H9 (cell line): ENCODE measurements around the gene DOLPP1. TPM values are rescaled to one million over a fixed set of nuclear protein-coding genes. Genes with fewer than 3 reads are reported as not detected.
A peak's percentile ranks its signal among the peaks of the same experiment; 100 is the strongest.

Experiments used
- DNase-seq: peaks from one replicate; pipeline ENCODE4 v3.0.0-alpha.2; 2017
- H2AFZ ChIP-seq: one replicate; pipeline ENCODE4 v1.6.1; 2013; ENCODE audit warnings: mild to moderate bottlenecking, low read length, control low read depth, moderate library complexity
- H2AK5ac ChIP-seq: 2 replicates; pipeline ENCODE4 v1.6.1; 2013; ENCODE audit warnings: low read length, control low read depth, mixed read lengths; ENCODE audit not compliant: insufficient read length
- H2BK120ac ChIP-seq: one replicate; pipeline ENCODE4 v1.6.1; 2013; ENCODE audit warnings: low read depth, mild to moderate bottlenecking, low read length, control low read depth, inconsistent platforms; ENCODE audit not compliant: poor library complexity, severe bottlenecking
- H2BK12ac ChIP-seq: 2 replicates; pipeline ENCODE4 v1.6.1; 2013; ENCODE audit warnings: low read length, control low read depth, mixed read lengths, low read depth; ENCODE audit not compliant: insufficient read length
- H2BK15ac ChIP-seq: 2 replicates; pipeline ENCODE4 v1.6.1; 2013; ENCODE audit warnings: low read depth, low read length, control low read depth
- H2BK20ac ChIP-seq: one replicate; pipeline ENCODE4 v1.6.1; 2013; ENCODE audit warnings: low read depth, mild to moderate bottlenecking, low read length, control low read depth, inconsistent platforms; ENCODE audit not compliant: poor library complexity, severe bottlenecking
- H2BK5ac ChIP-seq: 2 replicates; pipeline ENCODE4 v1.6.1; 2013; ENCODE audit warnings: low read length, control low read depth, mixed read lengths; ENCODE audit not compliant: insufficient read length
- H3K14ac ChIP-seq: 2 replicates; pipeline ENCODE4 v1.6.1; 2013; ENCODE audit warnings: low read length, control low read depth; ENCODE audit not compliant: insufficient read depth
- H3K18ac ChIP-seq: 2 replicates; pipeline ENCODE4 v1.6.1; 2013; ENCODE audit warnings: low read depth, mild to moderate bottlenecking, mixed read lengths, low read length, control low read depth; ENCODE audit not compliant: insufficient read length
- H3K23ac ChIP-seq: 2 replicates; pipeline ENCODE4 v1.6.1; 2013; ENCODE audit warnings: low read length, control low read depth, mixed read lengths, low read depth; ENCODE audit not compliant: insufficient read length
- H3K23me2 ChIP-seq: 2 replicates; pipeline ENCODE4 v1.6.1; 2013; ENCODE audit warnings: low read depth, mild to moderate bottlenecking, mixed read lengths, low read length, control low read depth; ENCODE audit not compliant: insufficient read length, poor library complexity, severe bottlenecking
- H3K27ac ChIP-seq: 2 replicates; pipeline ENCODE4 v1.5.1; 2013; ENCODE audit warnings: low read length, control low read depth, mixed read lengths, low read depth; ENCODE audit not compliant: insufficient read length
- H3K27me3 ChIP-seq: 2 replicates; pipeline ENCODE4 v1.6.1; 2013; ENCODE audit warnings: low read length, control low read depth, inconsistent platforms; ENCODE audit not compliant: insufficient read depth
- H3K4ac ChIP-seq: 2 replicates; pipeline ENCODE4 v1.6.1; 2013; ENCODE audit warnings: low read depth, mild to moderate bottlenecking, control low read depth, inconsistent platforms, low read length, moderate library complexity
- H3K4me1 ChIP-seq: 2 replicates; pipeline ENCODE4 v1.6.1; 2013; ENCODE audit warnings: low read length, control low read depth, inconsistent platforms; ENCODE audit not compliant: insufficient read depth
- H3K4me2 ChIP-seq: 2 replicates; pipeline ENCODE4 v1.6.1; 2013; ENCODE audit warnings: low read length, control low read depth, mixed read lengths; ENCODE audit not compliant: insufficient read length, insufficient read depth
- H3K56ac ChIP-seq: 2 replicates; pipeline ENCODE4 v1.6.1; 2013; ENCODE audit warnings: low read depth, mild to moderate bottlenecking, mixed read lengths, low read length, control low read depth; ENCODE audit not compliant: insufficient read length
- H3K79me1 ChIP-seq: 2 replicates; pipeline ENCODE4 v1.6.1; 2013; ENCODE audit warnings: low read depth, mild to moderate bottlenecking, moderate library complexity, low read length, control low read depth, inconsistent platforms; ENCODE audit not compliant: insufficient read depth, poor library complexity, severe bottlenecking
- H3K79me2 ChIP-seq: 2 replicates; pipeline ENCODE4 v1.6.1; 2013; ENCODE audit warnings: low read length, control low read depth, inconsistent platforms; ENCODE audit not compliant: insufficient read depth
- H3K9ac ChIP-seq: 2 replicates; pipeline ENCODE4 v1.6.1; 2013; ENCODE audit warnings: low read length, control low read depth, mixed read lengths; ENCODE audit not compliant: insufficient read length; ENCODE audit errors: extremely low read depth
- H3K9me3 ChIP-seq: one replicate; pipeline ENCODE4 v1.6.1; 2013; ENCODE audit warnings: low read depth, low read length, inconsistent platforms; ENCODE audit not compliant: control insufficient read depth
- H3T11ph ChIP-seq: one replicate; pipeline ENCODE4 v1.6.1; 2013; ENCODE audit warnings: mild to moderate bottlenecking, low read length, control low read depth, inconsistent platforms
- H4K20me1 ChIP-seq: one replicate; pipeline ENCODE4 v1.6.1; 2013; ENCODE audit not compliant: control insufficient read depth, insufficient read length, insufficient read depth
- H4K5ac ChIP-seq: 2 replicates; pipeline ENCODE4 v1.6.1; 2013; ENCODE audit warnings: low read depth, mild to moderate bottlenecking, mixed read lengths, low read length, control low read depth; ENCODE audit not compliant: insufficient read length
- H4K8ac ChIP-seq: replicated peaks from 2 replicates; pipeline ENCODE4 v1.6.1; 2013; ENCODE audit warnings: low read length, control low read depth, mixed read lengths, low read depth; ENCODE audit not compliant: insufficient read length
- H4K91ac ChIP-seq: 2 replicates; pipeline ENCODE4 v1.6.1; 2013; ENCODE audit warnings: low read depth, mild to moderate bottlenecking, moderate library complexity, mixed read lengths, low read length, control low read depth; ENCODE audit not compliant: insufficient read length
- H3K27ac Mint-ChIP-seq, 3 experiments: 2 replicates in 2 of 3; 3 replicates in 1 of 3; pipeline ENCODE4 v1.8.0; 2020 to 2021; ENCODE audit warnings: mixed read lengths in 3 of 3, mild to moderate bottlenecking in 1 of 3, moderate library complexity in 1 of 3
- H3K27me3 Mint-ChIP-seq: 2 replicates; pipeline ENCODE4 v1.8.0; 2021; ENCODE audit warnings: low read depth, mild to moderate bottlenecking, moderate library complexity, mixed read lengths
- H3K36me3 Mint-ChIP-seq, 3 experiments: 2 replicates in 2 of 3; 3 replicates in 1 of 3; pipeline ENCODE4 v1.8.0; 2020 to 2021; ENCODE audit warnings: low read depth in 3 of 3, mixed read lengths in 3 of 3; ENCODE audit not compliant: insufficient read depth in 1 of 3
- H3K4me1 Mint-ChIP-seq, 2 experiments: 2 replicates each; pipeline ENCODE4 v1.8.0; 2020; ENCODE audit warnings: mixed read lengths in 2 of 2
- H3K4me3 Mint-ChIP-seq, 2 experiments: 2 replicates in 1 of 2; 3 replicates in 1 of 2; pipeline ENCODE4 v1.8.0; 2020 to 2021; ENCODE audit warnings: mild to moderate bottlenecking in 2 of 2, mixed read lengths in 2 of 2, moderate library complexity in 1 of 2
- H3K9me3 Mint-ChIP-seq, 2 experiments: 2 replicates in 1 of 2; 3 replicates in 1 of 2; pipeline ENCODE4 v1.8.0; 2020; ENCODE audit warnings: mild to moderate bottlenecking in 2 of 2, mixed read lengths in 2 of 2, moderate library complexity in 1 of 2
- WGBS: extraction: QIAGEN DNeasy Blood & Tissue Kit; methylation state at CpG from one replicate; pipeline ENCODE4 v1.1.7; 2013; ENCODE audit warnings: missing lambda C conversion rate, low lambda C conversion rate, mixed read lengths; ENCODE audit not compliant: insufficient read length; ENCODE audit errors: extremely low coverage; 5-methylcytosine and 5-hydroxymethylcytosine counted together
- total RNA-seq: library from RNA; stranded (reverse); gene quantifications from 2 replicates; pipeline ENCODE4 v1.2.1, GENCODE V29; 2021
- TF ChIP-seq, protein P1 (sequence below): fragments of 200-600 bp; sonication (generic); conservative IDR thresholded peaks from 3 replicates; pipeline ENCODE4 v1.8.0; 2021; ENCODE audit warnings: antibody characterized with exemption, mild to moderate bottlenecking

The DOLPP1 gene
- total RNA-seq, 1 experiment from 2014 or later, result 42.6 TPM

DNA sequence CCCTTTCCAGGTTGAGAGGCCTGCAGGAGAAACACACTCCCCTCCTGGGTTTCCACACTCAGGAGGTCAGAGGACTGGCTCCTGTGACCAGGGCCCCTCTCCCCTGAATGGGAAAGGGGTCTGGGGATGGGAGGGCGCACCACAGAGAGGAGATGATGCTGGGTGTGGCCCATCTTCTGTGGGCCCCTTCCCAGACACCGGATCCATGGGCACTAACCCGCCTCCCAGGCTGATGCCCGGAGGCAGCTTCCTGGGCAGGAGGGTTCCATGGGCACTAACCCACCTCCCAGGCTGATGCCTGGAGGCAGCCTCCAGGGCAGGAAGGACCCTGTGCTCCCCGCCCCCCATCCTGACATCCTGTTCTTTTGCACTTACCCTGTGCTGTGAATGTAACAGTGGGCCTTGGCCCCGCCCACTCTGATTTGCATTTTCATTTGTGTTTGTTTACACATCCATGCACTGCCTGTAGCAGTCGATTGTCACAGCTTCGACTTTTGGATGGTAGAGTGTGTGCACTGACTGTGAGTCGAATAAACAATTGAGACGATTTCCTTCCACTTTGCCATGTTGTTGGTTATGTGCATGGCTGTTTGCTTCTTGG lies 9.3 kb upstream of the DOLPP1 start:
- DNase-seq, result peak; percentile 92
- peaks cover 14 to 23% of the 10 kb centered on the region in 2 experiments for H3K4me1 Mint-ChIP-seq
- Histone ChIP-seq H3K27me3 (no peaks in the 10 kb centered on the region), H3K9ac (no peak overlapping the region), H2BK20ac (no peak overlapping the region), H4K8ac (no peak overlapping the region), H3K9me3 (no peaks in the 10 kb centered on the region), H3K79me2 (no peaks in the 10 kb centered on the region), H2AK5ac (no peak overlapping the region), H3K79me1 (no peaks in the 10 kb centered on the region), H2BK120ac (no peak overlapping the region), H3K18ac (no peak overlapping the region), H3K4me2 (peak overlapping the region; percentile 1), H2BK15ac (no peak overlapping the region), H2BK12ac (no peak overlapping the region), H4K20me1 (no peaks in the 10 kb centered on the region), H4K91ac (no peak overlapping the region), H2AFZ (no peak overlapping the region), H4K5ac (no peak overlapping the region), H3K23ac (no peak overlapping the region), H3K4ac (no peak overlapping the region), H3K14ac (no peak overlapping the region), H3K27ac (no peak overlapping the region), H3K56ac (no peak overlapping the region), H3K4me1 (peaks cover 5% of the 10 kb centered on the region; the same call in 1 of the 2 replicates), H2BK5ac (no peak overlapping the region), H3T11ph (no peak overlapping the region), H3K23me2 (no peaks in the 10 kb centered on the region)
- H3K27ac Mint-ChIP-seq, result peak overlapping the region; percentile 79 to 84 (median 83); a peak in 6 of 7 replicates
- no peaks in the 10 kb centered on the region for H3K27me3 Mint-ChIP-seq
- TF ChIP-seq, protein P1, sequence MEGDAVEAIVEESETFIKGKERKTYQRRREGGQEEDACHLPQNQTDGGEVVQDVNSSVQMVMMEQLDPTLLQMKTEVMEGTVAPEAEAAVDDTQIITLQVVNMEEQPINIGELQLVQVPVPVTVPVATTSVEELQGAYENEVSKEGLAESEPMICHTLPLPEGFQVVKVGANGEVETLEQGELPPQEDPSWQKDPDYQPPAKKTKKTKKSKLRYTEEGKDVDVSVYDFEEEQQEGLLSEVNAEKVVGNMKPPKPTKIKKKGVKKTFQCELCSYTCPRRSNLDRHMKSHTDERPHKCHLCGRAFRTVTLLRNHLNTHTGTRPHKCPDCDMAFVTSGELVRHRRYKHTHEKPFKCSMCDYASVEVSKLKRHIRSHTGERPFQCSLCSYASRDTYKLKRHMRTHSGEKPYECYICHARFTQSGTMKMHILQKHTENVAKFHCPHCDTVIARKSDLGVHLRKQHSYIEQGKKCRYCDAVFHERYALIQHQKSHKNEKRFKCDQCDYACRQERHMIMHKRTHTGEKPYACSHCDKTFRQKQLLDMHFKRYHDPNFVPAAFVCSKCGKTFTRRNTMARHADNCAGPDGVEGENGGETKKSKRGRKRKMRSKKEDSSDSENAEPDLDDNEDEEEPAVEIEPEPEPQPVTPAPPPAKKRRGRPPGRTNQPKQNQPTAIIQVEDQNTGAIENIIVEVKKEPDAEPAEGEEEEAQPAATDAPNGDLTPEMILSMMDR, result no peak
- peaks cover 10 to 19% (median 19%) of the 10 kb centered on the region in 3 experiments; a peak in 5 of 7 replicates for H3K36me3 Mint-ChIP-seq
- H3K4me3 Mint-ChIP-seq, result peak overlapping the region; percentile 31 to 69
- H3K9me3 Mint-ChIP-seq, result no peaks in the 10 kb centered on the region
- no CpG with 5 or more reads among the region's 10 CpGs for WGBS
